Activated naive CD4-positive, alpha-beta T cell treated with anti-CD3 and anti-CD28 coated beads, Interleukin-2, amount 10 ng/mL, durations not matched to agents 7 days and 5 days (primary cell): ENCODE measurements around the gene DNMT1.

Source experiments
- CTCF ChIA-PET: fragments of 350-600 bp; sonication (Branson Sonifier 250); formaldehyde crosslinking; loops from one replicate; lab custom pipeline; 2021; ENCODE audit warnings: antibody characterized with exemption; lab: Charles Lee
- DNase-seq: peaks from one replicate; pipeline ENCODE4 v3.0.0-alpha.2; 2020
- H3K27ac Mint-ChIP-seq: one replicate; pipeline ENCODE4 v1.8.0; 2021; ENCODE audit warnings: mild to moderate bottlenecking, moderate library complexity, mixed read lengths
- H3K27me3 Mint-ChIP-seq: one replicate; pipeline ENCODE4 v1.8.0; 2021; ENCODE audit warnings: mild to moderate bottlenecking, mixed read lengths
- H3K36me3 Mint-ChIP-seq: one replicate; pipeline ENCODE4 v1.8.0; 2021; ENCODE audit warnings: mixed read lengths
- H3K4me1 Mint-ChIP-seq: one replicate; pipeline ENCODE4 v1.8.0; 2021; ENCODE audit warnings: mixed read lengths
- H3K4me3 Mint-ChIP-seq: one replicate; pipeline ENCODE4 v1.8.0; 2021; ENCODE audit warnings: mild to moderate bottlenecking, moderate library complexity, mixed read lengths
- H3K9me3 Mint-ChIP-seq: one replicate; pipeline ENCODE4 v1.8.0; 2021; ENCODE audit warnings: mixed read lengths

DNMT1 gene

GRCh38 chr19:10116085-10116865 is 78.5 kb downstream of the DNMT1 start:
- no peak for DNase-seq
- Mint-ChIP-seq H3K36me3 (peaks cover 40% of the 10 kb centered on the region), H3K4me1 (peaks cover 45% of the 10 kb centered on the region), H3K27ac (peak overlapping the region; percentile 55), H3K9me3 (no peaks in the 10 kb centered on the region), H3K4me3 (no peak overlapping the region), H3K27me3 (no peaks in the 10 kb centered on the region)
- CTCF ChIA-PET = interaction anchor here (0.9 to 5.1 kb wide), 2 partner anchors 10 to 17 kb away, joined by 3 to 51 read pairs; partner anchors contain the start of gene PPAN

GRCh38 chr19:10115392-10116084 is 79.2 kb downstream of the DNMT1 start:
- Mint-ChIP-seq H3K27ac (peak overlapping the region; percentile 55), H3K27me3 (no peaks in the 10 kb centered on the region), H3K4me1 (peaks cover 48% of the 10 kb centered on the region), H3K36me3 (peaks cover 43% of the 10 kb centered on the region), H3K9me3 (no peaks in the 10 kb centered on the region), H3K4me3 (peak overlapping the region; percentile 7)
- no peak for DNase-seq
- CTCF ChIA-PET = interaction anchor here (5.1 kb wide), 1 partner anchor 16 kb away, joined by 51 read pairs; no protein-coding TSS in a partner anchor

- no peak for DNase-seq
- Mint-ChIP-seq H3K9me3 (no peaks in the 10 kb centered on the region), H3K27me3 (no peaks in the 10 kb centered on the region), H3K36me3 (peaks cover 48% of the 10 kb centered on the region), H3K4me3 (no peak overlapping the region), H3K4me1 (peaks cover 50% of the 10 kb centered on the region), H3K27ac (no peak overlapping the region)
- CTCF ChIA-PET = interaction anchor here (1.2 to 5.1 kb wide), 3 partner anchors 12 to 19 kb away, joined by 5 to 51 read pairs (median 5); partner anchors contain the start of gene ANGPTL6
Observed at GRCh38 chr19:10114651-10115391, 79.9 kb downstream of the DNMT1 start.

GRCh38 chr19:10113964-10114650 is 80.6 kb downstream of the DNMT1 start:
- CTCF ChIA-PET = interaction anchor here (0.8 to 5.1 kb wide), 5 partner anchors 11 to 136 kb away, joined by 3 to 51 read pairs (median 5); partner anchors contain the start of gene ANGPTL6
- Mint-ChIP-seq H3K9me3 (no peaks in the 10 kb centered on the region), H3K36me3 (peaks cover 55% of the 10 kb centered on the region), H3K27me3 (no peaks in the 10 kb centered on the region), H3K27ac (no peak overlapping the region), H3K4me3 (no peak overlapping the region), H3K4me1 (peaks cover 53% of the 10 kb centered on the region)
- no peak for DNase-seq

- DNase-seq = no peak
- Mint-ChIP-seq H3K4me1 (peaks cover 49% of the 10 kb centered on the region), H3K27ac (peak overlapping the region; percentile 82), H3K27me3 (no peaks in the 10 kb centered on the region), H3K36me3 (peaks cover 52% of the 10 kb centered on the region), H3K9me3 (no peaks in the 10 kb centered on the region), H3K4me3 (no peak overlapping the region)
- CTCF ChIA-PET = interaction anchor here (0.6 to 5.1 kb wide), 8 partner anchors 11 to 181 kb away, joined by 3 to 51 read pairs (median 4); partner anchors contain the start of gene ANGPTL6
Observed at GRCh38 chr19:10113592-10113963, 81.2 kb downstream of the DNMT1 start.

- peaks cover 54% of the 10 kb centered on the region for H3K4me1 Mint-ChIP-seq
- CTCF ChIA-PET = interaction anchor here (0.6 to 5.1 kb wide), 8 partner anchors 10 to 180 kb away, joined by 3 to 51 read pairs (median 4); partner anchors contain the start of gene ANGPTL6
- H3K9me3 Mint-ChIP-seq = no peaks in the 10 kb centered on the region
- H3K27ac Mint-ChIP-seq = peak overlapping the region; percentile 82
- no peak overlapping the region for H3K4me3 Mint-ChIP-seq
- H3K27me3 Mint-ChIP-seq = no peaks in the 10 kb centered on the region
- H3K36me3 Mint-ChIP-seq = peaks cover 56% of the 10 kb centered on the region
- peak; percentile 73 for DNase-seq
Observed at GRCh38 chr19:10112895-10113591, 81.7 kb downstream of the DNMT1 start.

GRCh38 chr19:10112037-10112761 is 82.6 kb downstream of the DNMT1 start:
- Mint-ChIP-seq H3K4me3 (peak overlapping the region; percentile 24), H3K4me1 (peaks cover 58% of the 10 kb centered on the region), H3K9me3 (no peaks in the 10 kb centered on the region), H3K27ac (peak overlapping the region; percentile 82), H3K36me3 (peaks cover 59% of the 10 kb centered on the region), H3K27me3 (no peaks in the 10 kb centered on the region)
- CTCF ChIA-PET = interaction anchor here (1.2 to 5.1 kb wide), 2 partner anchors 13 to 27 kb away, joined by 4 to 51 read pairs; no protein-coding TSS in a partner anchor
- no peak for DNase-seq

GRCh38 chr19:10111405-10111811 is 83.3 kb downstream of the DNMT1 start, which contains the start of gene P2RY11:
Gene P2RY11 (plus strand): TSS chr19:10111693. CDS start chr19:10111722, 29 bp downstream.
- Mint-ChIP-seq H3K36me3 (peaks cover 62% of the 10 kb centered on the region), H3K27me3 (no peaks in the 10 kb centered on the region), H3K4me1 (peaks cover 62% of the 10 kb centered on the region), H3K27ac (peak within 1 kb of the TSS; percentile 82), H3K4me3 (peak within 1 kb of the TSS; percentile 31), H3K9me3 (no peaks in the 10 kb centered on the region)
- no peak for DNase-seq
- CTCF ChIA-PET = interaction anchor here (5.1 kb wide), 1 partner anchor 12 kb away, joined by 51 read pairs; no protein-coding TSS in a partner anchor

GRCh38 chr19:10110972-10111317 is 83.8 kb downstream of the DNMT1 start:
- Mint-ChIP-seq H3K4me3 (no peak overlapping the region), H3K36me3 (peaks cover 59% of the 10 kb centered on the region), H3K9me3 (no peaks in the 10 kb centered on the region), H3K4me1 (peaks cover 61% of the 10 kb centered on the region), H3K27me3 (no peaks in the 10 kb centered on the region), H3K27ac (peak overlapping the region; percentile 78)
- DNase-seq = no peak
- CTCF ChIA-PET = interaction anchor here (5.1 kb wide), 1 partner anchor 12 kb away, joined by 51 read pairs; no protein-coding TSS in a partner anchor

- Mint-ChIP-seq H3K9me3 (no peaks in the 10 kb centered on the region), H3K27ac (peak overlapping the region; percentile 78), H3K36me3 (peaks cover 54% of the 10 kb centered on the region), H3K4me1 (peaks cover 68% of the 10 kb centered on the region), H3K4me3 (no peak overlapping the region), H3K27me3 (no peaks in the 10 kb centered on the region)
- CTCF ChIA-PET = no interaction called here
- DNase-seq = no peak
Observed at GRCh38 chr19:10110076-10110971, 84.4 kb downstream of the DNMT1 start.

- Mint-ChIP-seq H3K9me3 (no peaks in the 10 kb centered on the region), H3K36me3 (peaks cover 47% of the 10 kb centered on the region), H3K27ac (peak overlapping the region; percentile 45), H3K27me3 (no peaks in the 10 kb centered on the region), H3K4me1 (peaks cover 76% of the 10 kb centered on the region), H3K4me3 (peak overlapping the region; percentile 26)
- DNase-seq = no peak
- CTCF ChIA-PET = interaction anchor here (2.6 kb wide), 1 partner anchor 11 kb away, joined by 12 read pairs; no protein-coding TSS in a partner anchor
Observed at GRCh38 chr19:10109528-10109927, 85.2 kb downstream of the DNMT1 start.
